ENCODE data around the gene DSE.
A peak's percentile ranks its signal among the peaks of the same experiment; 100 is the strongest.
"Not testable (repeated sequence)": the region's sequence is repeated elsewhere in the genome, so short reads cannot be mapped to it uniquely, and the experiment has no call there.

The DSE gene

DNA sequence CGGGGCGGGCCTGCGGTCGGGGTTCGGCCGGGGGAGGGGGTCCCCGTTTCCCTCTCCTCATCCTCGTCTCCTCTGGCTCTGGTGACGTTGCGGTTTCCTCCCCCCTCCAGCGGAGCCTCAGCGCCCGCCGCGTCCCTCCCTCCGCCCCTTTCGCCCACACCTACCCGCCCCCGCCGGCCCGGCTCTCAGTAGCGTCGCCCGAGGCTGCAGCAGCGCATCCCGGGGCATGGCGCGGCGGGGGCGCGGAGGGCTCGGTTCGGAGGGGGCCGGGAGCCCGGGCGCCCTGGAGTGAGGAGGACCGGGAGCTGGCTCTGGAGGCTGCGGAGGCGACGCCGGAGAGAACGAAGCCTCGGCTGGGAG lies at the start of gene DSE:
Gene DSE (plus strand): TSS at position 188 of the 360 bp plus-strand sequence. CDS start 28,304 bp downstream, outside the sequence.
- DNase-seq = peak; percentile 87

DNA sequence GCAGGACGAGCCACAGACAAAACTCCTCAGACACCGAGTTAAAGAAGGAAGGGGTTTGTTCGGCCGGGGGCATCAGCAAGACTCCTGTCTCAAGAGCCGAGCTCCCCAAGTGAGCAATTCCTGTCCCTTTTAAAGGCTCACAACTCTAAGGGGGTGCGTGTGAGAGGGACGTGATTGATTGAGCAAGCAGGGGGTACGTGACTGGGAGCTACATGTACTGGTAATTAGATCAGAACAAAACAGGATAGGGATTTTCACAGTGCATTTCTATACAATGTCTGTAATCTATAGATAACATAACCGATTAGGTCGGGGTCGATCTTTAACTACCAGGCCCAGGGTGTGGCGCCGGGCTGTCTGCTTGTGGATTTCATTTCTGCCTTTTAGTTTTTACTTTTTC lies 48.8 kb upstream of the DSE start:
- not testable (repeated sequence) for DNase-seq

DNA sequence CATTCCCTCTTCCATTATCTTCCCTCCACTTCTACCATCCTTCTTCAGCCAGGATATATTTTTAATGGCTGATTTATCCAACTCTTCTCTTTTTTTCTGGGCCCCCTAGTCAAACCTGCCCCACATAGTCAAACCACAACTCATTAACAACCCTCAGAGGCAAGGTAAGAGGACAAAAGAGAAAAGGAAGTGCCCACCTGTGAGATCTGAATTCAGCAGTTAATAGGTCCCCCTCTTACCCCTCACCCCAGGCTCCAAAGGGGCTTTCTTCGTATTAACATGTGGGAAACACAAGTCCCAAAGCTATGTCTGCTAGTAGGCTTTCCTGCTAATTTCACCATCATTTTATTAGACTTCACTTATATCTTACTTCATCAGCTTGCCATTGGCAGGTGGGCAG lies 46.9 kb upstream of the DSE start:
- DNase-seq = no peak

DNA sequence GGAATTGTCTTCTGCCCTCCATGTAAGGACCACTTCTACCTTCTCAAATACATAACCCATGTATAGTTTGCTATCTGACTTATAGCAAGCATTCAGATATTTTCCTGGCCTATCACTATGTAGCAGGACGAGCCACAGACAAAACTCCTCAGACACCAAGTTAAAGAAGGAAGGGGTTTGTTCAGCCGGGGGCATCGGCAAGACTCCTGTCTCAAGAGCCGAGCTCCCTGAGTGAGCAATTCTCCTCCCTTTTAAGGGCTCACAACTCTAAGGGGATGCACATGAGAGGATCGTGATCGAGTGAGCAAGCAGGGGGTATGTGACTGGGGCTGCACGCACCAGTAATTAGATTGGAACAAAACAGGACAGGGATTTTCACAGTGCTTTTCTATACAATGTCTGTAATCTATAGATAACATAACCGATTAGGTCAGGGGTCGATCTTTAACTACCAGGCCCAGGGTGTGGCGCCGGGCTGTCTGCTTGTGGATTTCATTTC lies 45.1 kb upstream of the DSE start:
- not testable (repeated sequence) for DNase-seq

DNA sequence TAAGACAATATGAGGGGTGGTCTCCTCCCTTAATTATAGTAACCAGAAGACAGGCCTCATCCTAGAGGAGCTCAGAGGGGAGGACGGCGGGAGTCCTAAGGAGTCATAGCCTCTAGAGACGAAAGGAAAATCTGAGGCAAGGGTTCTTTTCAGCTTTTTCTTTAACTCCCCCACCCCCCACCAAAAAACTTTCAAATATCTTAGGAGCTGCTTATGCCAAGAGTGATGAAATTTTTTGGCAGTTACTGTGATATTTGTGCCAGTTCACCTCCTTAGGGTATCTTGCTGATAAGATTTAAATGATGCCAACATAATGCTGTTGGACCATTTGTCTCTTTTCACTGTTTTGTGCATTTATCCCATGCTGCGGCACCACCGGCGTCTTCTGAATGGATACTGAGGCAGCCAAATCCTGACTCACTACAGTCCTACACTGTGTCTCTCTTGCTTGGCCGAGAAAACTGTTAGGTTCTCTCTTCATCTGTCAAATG lies 44.5 kb upstream of the DSE start:
- DNase-seq = no peak

DNA sequence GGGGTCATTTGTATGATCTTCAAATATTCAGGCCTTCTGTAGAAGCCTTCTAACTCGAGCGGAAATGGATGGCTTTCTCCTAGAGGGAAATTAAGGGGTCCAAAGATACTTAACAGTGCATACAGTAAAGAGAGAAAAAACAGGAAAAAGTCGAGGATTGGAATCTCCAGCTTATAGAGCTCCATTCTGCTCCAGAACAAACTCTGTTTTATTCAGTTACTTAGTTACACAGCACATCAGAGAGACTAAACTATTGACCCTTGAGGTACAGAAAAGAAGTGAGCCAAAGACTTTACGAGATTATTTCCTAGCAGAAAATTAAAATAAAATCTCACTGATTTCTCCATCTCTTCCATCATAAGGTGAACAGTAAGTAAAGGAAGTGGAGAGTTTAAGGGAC lies 43.8 kb upstream of the DSE start:
- DNase-seq = no peak

DNA sequence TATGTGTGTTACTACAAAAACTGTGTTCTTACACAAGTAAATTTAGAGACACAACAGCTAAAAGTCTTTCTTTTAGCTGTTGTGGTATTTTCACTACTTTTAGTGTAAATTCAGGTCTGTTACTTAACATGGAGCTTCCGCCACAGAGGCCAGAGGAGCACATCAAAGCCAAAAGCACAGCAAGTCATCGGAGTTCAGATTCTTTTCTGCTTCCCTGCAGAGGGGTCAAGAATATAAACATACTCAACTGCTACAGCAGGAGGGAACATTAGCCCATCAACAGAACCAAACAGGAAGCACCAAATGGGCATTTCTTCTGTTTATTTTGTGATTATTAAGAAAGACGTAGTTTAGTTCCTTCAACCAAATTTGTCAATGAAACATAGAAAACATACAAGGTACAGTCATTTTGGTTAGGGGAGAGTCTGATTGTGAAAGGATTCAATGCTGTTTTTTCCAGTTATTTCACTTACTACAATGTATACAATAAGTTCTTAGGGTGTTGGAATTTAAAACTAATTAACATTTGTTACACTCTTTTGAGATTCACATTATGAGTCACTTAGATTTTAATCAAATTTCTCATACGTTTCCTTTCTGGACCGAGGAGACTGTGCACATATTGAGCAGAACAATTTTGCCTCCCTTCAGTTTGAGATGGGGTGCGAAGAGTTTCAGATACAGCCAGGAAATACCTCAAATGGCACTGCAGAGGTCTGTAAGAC lies 42.8 kb upstream of the DSE start:
- DNase-seq = no peak

DNA sequence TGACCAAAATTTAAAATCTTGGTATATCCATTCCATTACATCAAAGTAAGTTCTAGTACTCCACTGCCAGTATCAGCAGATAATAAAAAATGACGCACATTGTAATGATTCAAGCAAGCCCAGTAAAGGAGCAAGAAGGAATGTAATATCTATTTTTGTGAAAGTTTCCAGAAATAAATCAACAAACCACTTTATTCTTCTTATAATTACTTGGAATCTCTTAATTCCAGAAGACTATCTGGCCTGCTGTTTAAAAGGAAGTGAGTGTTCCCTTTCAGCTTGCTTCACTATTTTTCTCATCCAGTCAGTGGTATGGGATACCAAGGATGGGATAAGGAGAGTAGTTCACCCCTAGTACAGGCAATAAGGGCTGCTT lies 42.2 kb upstream of the DSE start:
- DNase-seq = peak; percentile 6

DNA sequence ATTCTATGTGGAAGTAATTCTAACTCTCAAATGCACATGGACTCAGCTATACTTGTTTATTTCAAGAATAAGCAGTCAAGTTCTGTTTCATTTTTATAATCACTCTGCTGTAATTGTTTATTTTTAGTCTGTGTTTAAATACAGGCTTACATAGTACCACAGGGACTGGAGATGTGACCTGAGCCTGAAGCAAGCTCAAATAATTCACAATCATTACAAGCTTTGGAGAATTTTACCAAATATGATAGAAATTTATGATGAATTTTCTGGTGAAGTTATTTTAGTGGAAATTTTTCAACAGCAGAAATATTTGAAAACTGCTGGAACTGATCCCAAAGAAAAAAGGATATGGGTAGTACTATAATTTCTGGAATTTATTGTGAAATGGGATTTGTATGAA lies 41.6 kb upstream of the DSE start:
- peak; percentile 36 for DNase-seq

DNA sequence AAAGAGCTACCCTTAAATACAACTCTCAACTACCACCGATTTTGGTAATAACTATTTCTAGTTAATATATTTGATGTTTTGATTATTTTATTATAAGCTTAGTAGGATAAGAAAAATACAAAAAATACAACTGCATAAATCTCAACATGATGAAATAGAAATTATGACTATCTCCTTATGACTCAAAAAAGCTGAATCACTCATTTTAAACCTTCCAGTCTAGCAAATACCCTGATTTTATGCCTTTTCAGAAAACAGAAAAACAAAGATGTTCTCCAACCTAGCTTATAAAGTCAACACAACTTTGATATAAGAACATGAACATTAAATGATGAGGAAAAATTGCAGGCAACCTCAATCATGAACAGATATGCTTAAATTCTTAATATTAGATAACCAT lies 40.2 kb upstream of the DSE start:
- DNase-seq = peak; percentile 75

DNA sequence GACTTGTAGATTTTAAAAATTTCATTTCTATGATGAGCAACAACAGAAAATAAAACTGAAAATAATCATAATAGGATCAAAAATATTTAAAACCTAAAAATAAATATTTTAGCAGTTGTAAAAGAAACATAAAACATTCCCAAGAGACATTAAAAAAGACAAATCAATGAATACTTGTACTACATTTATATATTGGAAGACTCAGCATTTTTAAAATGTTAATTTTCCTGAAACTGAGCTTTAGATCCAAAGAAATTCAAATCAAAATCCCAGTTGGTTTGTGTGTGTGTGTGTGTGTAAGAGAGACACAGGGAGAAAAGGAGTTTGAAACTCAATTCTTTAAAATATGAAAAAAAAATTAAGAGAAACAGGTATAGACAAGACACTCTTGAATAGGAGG lies 38.7 kb upstream of the DSE start:
- DNase-seq = no peak

DNA sequence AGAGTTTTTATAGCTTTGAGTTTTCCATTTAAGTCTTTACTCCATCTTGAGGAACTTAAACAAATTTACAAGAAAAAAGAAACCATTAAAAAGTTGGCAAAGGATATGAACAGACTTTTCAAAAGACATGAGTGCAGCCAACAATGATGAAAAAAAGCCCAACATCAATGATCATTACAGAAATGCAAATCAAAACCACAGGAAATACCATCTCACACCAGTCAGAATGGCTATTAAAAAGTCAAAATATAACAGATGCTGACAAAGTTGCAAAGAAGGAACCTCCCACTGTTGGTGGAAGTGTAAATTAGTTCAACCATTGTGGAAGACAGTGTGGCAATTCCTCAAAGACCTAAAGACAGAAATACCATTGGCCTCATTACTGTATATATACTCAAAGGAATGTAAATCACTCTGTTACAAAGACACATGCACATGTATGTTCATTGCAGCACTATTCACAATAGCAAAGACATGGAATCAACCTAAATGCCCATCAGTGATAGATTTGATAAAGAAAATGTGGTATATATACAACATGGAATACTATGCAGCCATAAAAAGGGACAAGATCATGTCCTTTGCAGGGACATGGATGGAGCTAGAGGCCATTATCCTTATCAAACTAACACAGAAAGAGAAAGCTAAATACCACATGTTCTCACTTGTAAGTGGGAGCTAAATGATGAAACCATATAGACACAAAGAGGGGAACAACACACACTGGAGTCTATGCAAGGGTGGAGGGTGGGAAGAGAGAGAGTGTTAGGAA lies 35.9 kb upstream of the DSE start:
- DNase-seq = peak; percentile 58

DNA sequence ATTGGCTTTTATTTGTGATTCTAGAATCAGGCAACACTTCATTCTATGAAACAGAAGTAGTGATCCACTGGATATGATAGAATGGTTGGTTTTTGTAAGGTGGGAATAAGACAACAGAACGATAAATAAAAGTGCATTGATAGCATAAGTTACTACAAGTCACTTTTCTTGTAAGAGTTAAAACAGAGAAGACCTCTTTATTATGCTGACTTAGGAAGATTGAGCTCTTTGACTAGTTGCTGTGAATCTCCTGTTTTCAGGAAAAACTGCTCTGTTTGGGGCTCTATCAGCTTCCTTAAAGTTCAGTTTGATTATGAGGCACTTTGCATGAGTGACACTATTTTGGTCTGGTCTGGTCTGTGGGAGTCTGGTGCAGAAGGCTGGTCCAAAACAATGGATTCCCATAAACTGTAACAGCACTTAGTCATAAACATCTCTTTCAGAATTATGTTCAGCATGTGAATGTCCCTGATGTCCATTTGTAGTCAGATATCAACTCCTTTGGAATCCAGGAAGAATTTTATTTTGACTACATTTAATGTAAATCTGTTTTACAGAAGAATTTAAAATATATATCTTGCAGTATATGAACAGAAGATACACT lies 35.0 kb upstream of the DSE start:
- DNase-seq = no peak

DNA sequence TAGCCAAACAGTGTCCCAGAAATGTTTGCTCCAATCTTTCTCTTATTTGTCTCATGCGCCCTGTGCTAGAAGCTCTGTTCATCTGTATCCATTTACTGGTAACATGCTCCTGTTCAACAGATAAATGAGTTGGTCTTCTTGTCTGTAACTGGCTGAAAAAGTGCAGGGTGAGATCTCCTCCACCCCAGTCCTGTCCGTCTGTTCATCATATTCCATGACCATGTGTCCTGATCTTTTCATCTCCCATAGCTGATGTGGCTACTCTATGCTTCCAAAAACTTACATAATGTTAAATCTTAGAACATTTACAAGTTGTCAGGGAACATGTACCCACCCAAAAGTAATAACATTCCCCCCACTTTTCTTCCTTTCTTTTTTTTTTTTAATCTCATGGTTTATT lies 31.8 kb upstream of the DSE start:
- no peak for DNase-seq

DNA sequence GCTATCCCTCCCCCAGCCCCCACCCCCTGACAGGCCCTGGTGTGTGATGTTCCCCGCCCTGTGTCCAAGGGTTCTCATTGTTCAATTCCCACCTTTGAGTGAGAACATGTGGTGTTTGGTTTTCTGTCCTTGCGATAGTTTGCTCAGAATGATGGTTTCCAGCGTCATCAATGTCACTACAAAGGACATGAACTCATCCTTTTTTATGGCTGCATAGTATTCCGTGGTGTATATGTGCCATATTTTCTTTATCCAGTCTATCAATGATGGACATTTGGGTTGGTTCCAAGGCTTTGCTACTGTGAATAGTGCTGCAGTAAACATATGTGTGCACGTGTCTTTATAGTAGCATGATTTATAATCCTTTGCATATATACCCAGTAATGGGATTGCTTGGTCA lies 30.1 kb upstream of the DSE start:
- not testable (repeated sequence) for DNase-seq

DNA sequence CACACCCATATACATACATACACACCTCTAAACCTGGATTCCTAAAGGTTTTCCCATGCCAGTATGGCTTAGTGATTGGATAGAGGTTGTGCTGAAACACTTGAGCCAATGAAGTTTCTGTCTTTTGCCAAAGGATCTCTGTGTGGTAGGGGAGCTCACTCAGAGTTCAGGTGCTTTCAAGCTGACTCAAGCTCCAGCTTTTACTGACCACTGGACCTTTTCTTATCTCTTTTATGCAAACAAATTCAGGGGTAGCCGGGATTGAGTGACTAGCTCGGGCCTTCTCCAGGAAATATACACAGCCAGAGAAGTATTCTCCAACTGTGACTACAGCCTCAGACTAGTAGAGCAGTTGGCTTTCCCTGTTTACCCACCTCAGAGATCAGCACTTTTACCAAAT lies 21.5 kb upstream of the DSE start:
- DNase-seq = no peak

DNA sequence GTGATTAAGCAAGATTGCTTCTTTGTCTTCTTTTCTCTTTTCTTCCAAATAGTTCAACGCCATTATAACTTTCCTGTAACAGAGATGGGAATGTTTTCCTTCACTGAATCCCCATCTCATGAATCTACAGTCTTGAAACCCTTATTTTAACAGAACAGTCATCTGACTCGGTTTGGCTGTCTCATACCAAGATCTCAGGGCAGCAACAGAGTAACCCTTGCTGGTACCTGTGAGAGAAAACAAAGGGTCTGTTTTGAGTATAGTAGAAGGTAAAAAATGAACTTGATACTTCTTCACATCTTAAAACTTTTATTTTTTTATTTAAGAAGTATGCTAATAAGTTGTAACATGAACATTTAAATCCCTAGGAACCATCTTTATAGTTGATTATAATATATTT lies 19.6 kb upstream of the DSE start:
- no peak for DNase-seq

DNA sequence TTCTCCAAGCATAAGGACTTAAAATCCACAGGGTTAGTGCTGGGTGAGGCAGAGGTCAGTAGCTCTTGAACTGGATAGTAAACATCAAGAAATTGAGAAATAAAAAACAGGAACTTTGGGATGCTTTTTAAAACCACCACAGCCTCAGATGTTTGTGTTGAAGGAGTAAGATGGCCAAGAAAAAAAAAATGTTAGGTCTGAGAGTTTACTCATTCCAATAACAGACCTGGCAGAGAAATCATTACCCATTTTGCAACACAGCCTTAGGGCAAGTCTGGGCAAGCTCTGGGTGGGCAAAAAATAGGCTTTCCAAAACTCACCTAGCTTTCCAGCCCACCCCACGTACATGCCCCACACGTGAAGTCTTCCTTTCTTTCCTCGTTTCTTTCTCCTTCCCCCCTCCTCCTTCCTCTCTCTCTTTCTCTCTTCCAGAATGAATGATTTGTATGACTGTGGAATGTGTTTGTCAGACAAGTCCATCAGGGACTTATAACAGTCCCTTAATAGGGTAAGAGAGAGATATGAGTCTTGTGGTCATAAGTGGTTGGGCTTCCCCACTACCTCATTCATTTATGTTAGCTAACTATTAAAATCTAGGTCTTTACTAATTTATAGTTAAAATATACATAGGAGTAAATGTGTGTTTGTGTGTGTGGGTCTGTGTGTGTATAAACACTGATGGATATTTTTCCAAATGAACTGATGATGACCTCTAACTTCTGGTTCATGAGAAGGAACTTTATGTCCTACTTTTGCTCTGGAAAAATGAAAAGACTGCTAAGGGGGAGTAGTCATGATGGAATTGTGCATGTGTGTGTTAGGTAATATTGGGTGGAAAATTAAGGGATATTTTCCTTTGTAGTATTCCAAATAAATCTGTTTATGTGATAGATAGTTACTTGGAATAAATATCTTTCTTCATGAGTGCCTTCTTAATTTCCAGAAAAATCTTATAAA lies 18.0 kb upstream of the DSE start:
- peak; percentile 53 for DNase-seq

DNA sequence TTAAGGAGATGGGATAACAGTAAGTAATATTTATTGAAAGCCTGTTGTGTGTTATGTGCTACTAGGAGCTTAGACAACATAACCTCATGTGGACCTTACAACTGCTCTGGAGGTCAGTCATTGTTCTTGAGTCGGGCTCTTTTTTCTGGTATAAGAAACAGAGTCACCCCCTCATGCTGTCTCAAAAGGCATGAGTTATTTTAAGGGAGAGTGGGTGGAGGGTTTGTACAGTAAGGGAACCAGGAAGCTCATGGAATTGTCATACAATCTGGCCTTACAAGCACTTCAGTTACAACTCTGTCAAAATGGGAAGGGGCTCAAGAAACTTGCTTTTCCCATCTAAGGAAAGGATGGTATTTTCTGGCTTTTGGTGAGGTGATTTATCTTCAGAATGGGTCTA lies 16.5 kb upstream of the DSE start:
- no peak for DNase-seq

DNA sequence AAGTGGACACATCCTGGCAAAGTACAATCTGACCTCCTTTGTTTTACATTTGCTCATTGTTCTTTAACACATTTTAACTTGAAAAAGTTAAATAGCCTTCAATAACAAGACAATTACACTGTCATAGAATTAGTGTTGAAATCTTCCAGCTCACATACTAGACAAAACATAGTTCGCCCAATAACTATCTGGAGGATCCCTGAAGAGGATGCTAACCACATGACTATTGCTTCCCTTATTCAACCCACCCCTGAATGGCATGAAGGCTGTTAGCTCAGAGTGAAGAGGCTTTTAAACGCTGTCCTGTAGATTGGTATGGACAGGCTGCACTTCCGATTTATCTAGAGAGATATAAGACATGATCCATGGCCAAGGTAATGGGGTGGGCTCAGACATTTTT lies 15.0 kb upstream of the DSE start:
- no peak for DNase-seq

DNA sequence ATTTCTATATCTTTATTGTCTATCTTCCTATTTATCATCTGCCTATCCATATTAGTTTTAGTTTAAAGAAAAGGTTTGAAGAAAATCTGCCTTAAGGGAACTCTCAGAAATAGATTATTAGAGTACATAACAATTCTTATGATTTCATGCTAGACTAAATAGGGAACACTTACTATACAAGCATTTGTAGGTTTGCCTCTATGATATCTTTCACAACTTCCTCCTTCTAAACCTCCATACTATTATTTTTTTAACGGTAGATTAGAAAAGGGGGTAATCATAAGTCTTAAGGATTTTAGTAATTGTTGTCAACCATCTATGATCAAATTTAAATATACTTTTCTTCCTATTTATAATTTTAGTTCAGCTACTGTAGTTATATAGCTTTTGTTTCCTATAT lies 11.6 kb upstream of the DSE start:
- DNase-seq = no peak

DNA sequence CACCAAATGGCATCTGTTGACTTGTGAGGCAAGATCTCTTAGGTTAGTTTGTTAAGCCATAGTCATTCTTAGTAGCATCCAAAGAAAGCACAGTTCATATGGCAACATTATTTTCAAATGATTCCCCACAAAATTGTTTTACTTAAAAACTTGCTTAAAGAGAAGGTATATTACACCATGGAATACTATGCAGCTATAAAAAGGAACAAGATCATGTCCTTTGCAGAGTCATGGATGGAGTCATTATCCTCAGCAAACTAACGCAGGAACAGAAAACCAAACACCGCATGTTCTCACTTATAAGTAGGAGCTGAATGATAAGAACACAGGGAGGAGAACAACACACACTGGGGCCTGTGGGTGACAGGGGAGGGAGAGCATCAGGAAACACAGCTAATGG lies 10.9 kb upstream of the DSE start:
- no peak for DNase-seq

DNA sequence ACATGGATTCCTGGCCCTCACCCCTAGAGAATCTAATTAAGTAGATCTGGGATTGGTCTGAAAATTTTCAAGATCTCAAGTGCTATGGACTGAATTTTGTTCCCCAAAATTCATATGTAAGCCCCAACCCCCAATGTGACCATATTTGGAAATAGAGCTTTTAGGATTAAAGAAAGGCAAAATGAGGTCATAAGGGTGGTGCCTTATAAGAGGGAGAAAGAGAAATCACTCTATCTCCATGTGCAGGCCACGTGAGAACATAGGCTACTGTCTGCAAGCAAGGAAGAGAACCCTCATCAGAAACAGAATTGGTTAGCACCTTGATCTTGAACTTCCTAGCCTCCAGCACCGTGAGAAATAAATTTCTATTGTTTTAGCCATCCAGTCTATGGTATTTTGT lies 8.5 kb upstream of the DSE start:
- DNase-seq = no peak

Measured in HCEC 1CT (cell line).